K562 (cell line): ENCODE measurements around the gene CNKSR1. TPM values are rescaled to one million over a fixed set of nuclear protein-coding genes. Genes with fewer than 3 reads are reported as not detected.

Experiments
- CEBPB ChIP-seq: fragments of 450-650 bp; IDR thresholded peaks from 2 replicates; pipeline ENCODE4 v1.6.1; 2016; ENCODE audit warnings: missing genetic modification characterization, missing compliant biosample characterization
- E2F6 ChIP-seq, 2 experiments: IDR thresholded peaks; 2 replicates each; pipeline ENCODE4 v1.6.1; 2011; ENCODE audit warnings: borderline replicate concordance in 1 of 2, control low read depth in 1 of 2, low read depth in 1 of 2, low read length in 1 of 2, mild to moderate bottlenecking in 1 of 2, mixed read lengths in 1 of 2, moderate library complexity in 1 of 2; ENCODE audit not compliant: insufficient read depth in 1 of 2, insufficient read length in 1 of 2, poor library complexity in 1 of 2, severe bottlenecking in 1 of 2; ENCODE audit errors: extremely low read depth in 1 of 2
- LEF1 ChIP-seq: fragments of 450-650 bp; IDR thresholded peaks from 2 replicates; pipeline ENCODE4 v1.6.1; 2016; ENCODE audit warnings: mild to moderate bottlenecking
- PHB ChIP-seq: fragments of 250-450 bp; sonication (Bioruptor Pico); IDR thresholded peaks from 2 replicates; pipeline ENCODE4 v1.5.0; 2021
- PRDM10 ChIP-seq: fragments of 450-650 bp; IDR thresholded peaks from 2 replicates; pipeline ENCODE4 v1.6.1; 2018; ENCODE audit not compliant: partially characterized antibody
- PTBP1 ChIP-seq: fragments of 200-400 bp; formaldehyde crosslinking; IDR thresholded peaks from 2 replicates; pipeline ENCODE4 v1.6.1; 2017; ENCODE audit warnings: low read depth, low read length
- SAP30 ChIP-seq: fragments of 200-600 bp; sonication (generic); IDR thresholded peaks from 2 replicates; pipeline ENCODE4 v1.6.1; 2012; ENCODE audit warnings: borderline replicate concordance, low read depth, mild to moderate bottlenecking, moderate library complexity, low read length, control low read depth, inconsistent platforms; ENCODE audit not compliant: insufficient read depth, poor library complexity, severe bottlenecking
- SMARCA5 ChIP-seq: fragments of 450-650 bp; IDR thresholded peaks from 2 replicates; pipeline ENCODE4 v1.6.1; 2016
- STAG1 ChIP-seq: sonication (generic); formaldehyde crosslinking; IDR thresholded peaks from 2 replicates; pipeline ENCODE4 v1.5.0; 2020; ENCODE audit warnings: missing genetic modification reagents, borderline replicate concordance
- TRIM24 ChIP-seq, 2 experiments: fragments of 450-650 bp; IDR thresholded peaks; 2 replicates each; pipeline ENCODE4 v1.6.1; 2016
- TSHZ1 ChIP-seq: fragments of 250-450 bp; sonication (Bioruptor Pico); IDR thresholded peaks from 2 replicates; pipeline ENCODE4 v1.4.0; 2020; ENCODE audit warnings: mild to moderate bottlenecking, moderate library complexity
- ZNF133 ChIP-seq: fragments of 250-450 bp; sonication (Bioruptor Pico); IDR thresholded peaks from 2 replicates; pipeline ENCODE4 v1.4.0; 2020; ENCODE audit warnings: mild to moderate bottlenecking
- ZNF239 ChIP-seq: fragments of 250-450 bp; sonication (Bioruptor Pico); IDR thresholded peaks from 2 replicates; pipeline ENCODE4 v1.4.0; 2020; ENCODE audit warnings: mild to moderate bottlenecking
- ZNF551 ChIP-seq: fragments of 250-450 bp; sonication (Bioruptor Pico); IDR thresholded peaks from 2 replicates; pipeline ENCODE4 v1.5.0; 2021; ENCODE audit warnings: mild to moderate bottlenecking, moderate library complexity
- ZNF764 ChIP-seq: fragments of 250-450 bp; sonication (Bioruptor Pico); IDR thresholded peaks from 2 replicates; pipeline ENCODE4 v1.4.0; 2020; ENCODE audit warnings: low read depth, mild to moderate bottlenecking, moderate library complexity
- polyA plus RNA-seq, 8 experiments: library from polyadenylated mRNA; depleted of rRNA in 4 of 8; stranded (reverse) in 5 of 8; unstranded in 3 of 8; fragments of >200 nt; fragmentation: Nextera tagmentation in 2 of 8; fragmentation: Illumina TruSeq in 1 of 8; extraction: Ambion mirVana in 2 of 8; extraction: Trizol in 1 of 8; gene quantifications; 2 replicates each; pipeline versions ENCODE4 v1.2.1 to v1.2.3, GENCODE V29; 2011 to 2014; ENCODE audit warnings: inconsistent platforms in 1 of 8, missing spikeins in 1 of 8
- total RNA-seq, 7 experiments: library from RNA; depleted of rRNA in 6 of 7; stranded (reverse); fragments of >200 nt in 6 of 7; fragmentation: Illumina TruSeq in 2 of 7; extraction: Trizol in 2 of 7; gene quantifications; 2 replicates each; pipeline versions ENCODE4 v1.2.1 to v1.2.3, GENCODE V29; 2011 to 2021; ENCODE audit warnings: low replicate concordance in 1 of 7
- TF ChIP-seq, protein P1 (sequence below): sonication (generic); formaldehyde crosslinking; IDR thresholded peaks from 2 replicates; pipeline ENCODE4 v1.8.1; 2023; ENCODE audit warnings: mild to moderate bottlenecking, missing genetic modification reagents

The CNKSR1 gene
- total and polyA plus RNA-seq, 9 of the 15 experiments (the other 6 are each of a cell fraction or from before 2014, with no cell fraction given), result 0.03 to 2.8 (median 1.1) TPM

DNA sequence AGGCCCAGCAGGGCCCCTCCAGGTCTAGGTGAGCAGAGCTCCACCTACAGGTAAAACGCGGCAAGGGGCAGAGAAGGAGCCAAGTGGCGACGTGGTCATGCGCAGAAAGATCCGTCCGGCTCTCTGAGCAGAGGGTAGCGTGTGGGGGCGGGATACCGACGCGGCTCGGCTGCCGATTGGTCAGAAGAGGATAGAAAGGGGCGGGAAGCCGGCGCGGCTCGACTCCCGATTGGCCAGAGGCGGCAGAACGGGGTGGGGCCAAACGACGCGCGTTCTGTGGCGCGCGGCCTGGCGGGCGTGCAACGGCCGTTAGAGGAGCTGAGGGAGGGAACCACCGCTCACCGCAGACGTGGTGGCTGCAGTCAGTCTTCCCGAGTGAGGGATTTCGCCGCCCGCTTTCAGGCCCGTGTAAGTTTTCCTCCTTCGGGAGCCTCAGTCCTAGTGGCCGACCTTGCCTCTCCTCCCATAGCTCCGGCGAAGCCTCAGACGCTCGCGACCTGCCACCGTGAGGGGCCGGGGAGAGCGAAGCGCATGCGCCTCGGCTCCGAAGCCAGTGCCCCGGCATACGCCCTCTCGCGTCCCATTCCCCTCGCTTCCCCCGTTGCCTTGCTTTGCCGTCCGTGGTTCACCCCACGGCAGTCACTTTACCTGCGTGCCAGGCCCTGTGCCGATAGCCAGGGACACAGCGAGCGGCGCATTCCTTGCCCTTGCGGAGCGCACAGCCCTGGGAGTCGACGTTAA lies 56.8 kb downstream of the CNKSR1 start, which contains the start of gene CEP85 (continued):
- TF ChIP-seq TSHZ1 (CRISPR knock-in tag) (peak; percentile 12; the same call in 1 of the 2 replicates), E2F6 (IDR thresholded peaks at IDR 0.05; ENCODE audit: borderline replicate concordance in 1 of 2, extremely low read depth in 1 of 2, insufficient read depth in 1 of 2, insufficient read length in 1 of 2, low read depth in 1 of 2, low read length in 1 of 2, poor library complexity in 1 of 2, severe bottlenecking in 1 of 2) (peak; percentile 71 to 82), ZNF551 (CRISPR knock-in tag) (no peak), SMARCA5 (peak; percentile 83), CEBPB (tag) (no peak), LEF1 (no peak; the same call in 1 of the 2 replicates), TRIM24 (IDR thresholded peaks at IDR 0.05) (no peak), SAP30 (peak; percentile 87), ZNF764 (CRISPR knock-in tag) (0 out of 2 replicates have a peak, but pooled peaks have one; percentile 49), ZNF239 (CRISPR knock-in tag) (no peak; the same call in 1 of the 2 replicates), PRDM10 (peak; percentile 36), PHB (peak; percentile 60; the same call in 1 of the 2 replicates), STAG1 (CRISPR knock-in tag) (0 out of 2 replicates have a peak, but pooled peaks have one; percentile 31), ZNF133 (peak; percentile 88; the same call in 1 of the 2 replicates), PTBP1 (no peak)
- TF ChIP-seq, protein P1, sequence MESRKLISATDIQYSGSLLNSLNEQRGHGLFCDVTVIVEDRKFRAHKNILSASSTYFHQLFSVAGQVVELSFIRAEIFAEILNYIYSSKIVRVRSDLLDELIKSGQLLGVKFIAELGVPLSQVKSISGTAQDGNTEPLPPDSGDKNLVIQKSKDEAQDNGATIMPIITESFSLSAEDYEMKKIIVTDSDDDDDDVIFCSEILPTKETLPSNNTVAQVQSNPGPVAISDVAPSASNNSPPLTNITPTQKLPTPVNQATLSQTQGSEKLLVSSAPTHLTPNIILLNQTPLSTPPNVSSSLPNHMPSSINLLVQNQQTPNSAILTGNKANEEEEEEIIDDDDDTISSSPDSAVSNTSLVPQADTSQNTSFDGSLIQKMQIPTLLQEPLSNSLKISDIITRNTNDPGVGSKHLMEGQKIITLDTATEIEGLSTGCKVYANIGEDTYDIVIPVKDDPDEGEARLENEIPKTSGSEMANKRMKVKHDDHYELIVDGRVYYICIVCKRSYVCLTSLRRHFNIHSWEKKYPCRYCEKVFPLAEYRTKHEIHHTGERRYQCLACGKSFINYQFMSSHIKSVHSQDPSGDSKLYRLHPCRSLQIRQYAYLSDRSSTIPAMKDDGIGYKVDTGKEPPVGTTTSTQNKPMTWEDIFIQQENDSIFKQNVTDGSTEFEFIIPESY (CRISPR knock-in tag), result peak; percentile 74; the same call in 1 of the 2 replicates
